Measurements from ENCODE around the gene F12. TPM values are rescaled to one million over a fixed set of nuclear protein-coding genes. Genes with fewer than 3 reads are reported as not detected.

The F12 gene
- total RNA-seq, 1 donor from 2014 or later = 4.0 TPM

- DNase-seq (ENCODE audit: low read depth) = no peak
- peaks cover 6% of the 10 kb centered on the region for H3K36me3 ChIP-seq (ENCODE audit: control insufficient read depth, insufficient read depth, low read length)
- TF ChIP-seq CTCF (IDR thresholded peaks at IDR 0.05; ENCODE audit: insufficient read depth, low read length, poor library complexity, severe bottlenecking) = no peak
- H3K27me3 ChIP-seq (ENCODE audit: control insufficient read depth, insufficient read depth, low read length) = no peaks in the 10 kb centered on the region
- H3K4me3 ChIP-seq (ENCODE audit: low read depth, low read length) = no peak overlapping the region
These were observed 20.1 kb upstream of the F12 start for GRCh38 chr5:177429248-177430040.

GRCh38 chr5:177428574-177429217, 19.3 kb upstream of the F12 start:
- DNase-seq (ENCODE audit: low read depth) = no peak
- H3K36me3 ChIP-seq (ENCODE audit: control insufficient read depth, insufficient read depth, low read length) = peaks cover 6% of the 10 kb centered on the region
- TF ChIP-seq CTCF (IDR thresholded peaks at IDR 0.05; ENCODE audit: insufficient read depth, low read length, poor library complexity, severe bottlenecking) = no peak
- H3K27me3 ChIP-seq (ENCODE audit: control insufficient read depth, insufficient read depth, low read length) = no peaks in the 10 kb centered on the region
- no peak overlapping the region for H3K4me3 ChIP-seq (ENCODE audit: low read depth, low read length)

GRCh38 chr5:177427919-177428573, 18.7 kb upstream of the F12 start:
- Histone ChIP-seq H3K4me3 (ENCODE audit: low read depth, low read length) (no peak overlapping the region), H3K36me3 (ENCODE audit: control insufficient read depth, insufficient read depth, low read length) (peaks cover 6% of the 10 kb centered on the region), H3K27me3 (ENCODE audit: control insufficient read depth, insufficient read depth, low read length) (no peaks in the 10 kb centered on the region)
- TF ChIP-seq CTCF (IDR thresholded peaks at IDR 0.05; ENCODE audit: insufficient read depth, low read length, poor library complexity, severe bottlenecking) = no peak
- DNase-seq (ENCODE audit: low read depth) = no peak

- Histone ChIP-seq H3K36me3 (ENCODE audit: control insufficient read depth, insufficient read depth, low read length) (peaks cover 3% of the 10 kb centered on the region), H3K4me3 (ENCODE audit: low read depth, low read length) (peak overlapping the region; percentile 73), H3K27me3 (ENCODE audit: control insufficient read depth, insufficient read depth, low read length) (no peaks in the 10 kb centered on the region)
- no peak for TF ChIP-seq CTCF (IDR thresholded peaks at IDR 0.05; ENCODE audit: insufficient read depth, low read length, poor library complexity, severe bottlenecking)
- DNase-seq (ENCODE audit: low read depth) = no peak
These were observed 18.0 kb upstream of the F12 start for GRCh38 chr5:177427211-177427822.

GRCh38 chr5:177426566-177427210, 17.3 kb upstream of the F12 start, which contains the start of gene GRK6:
TSS of gene GRK6 (plus strand) at chr5:177426676. CDS start at chr5:177426846, 170 bp downstream.
- no peak for TF ChIP-seq CTCF (IDR thresholded peaks at IDR 0.05; ENCODE audit: insufficient read depth, low read length, poor library complexity, severe bottlenecking)
- Histone ChIP-seq H3K4me3 (ENCODE audit: low read depth, low read length) (peak within 1 kb of the TSS; percentile 73), H3K27me3 (ENCODE audit: control insufficient read depth, insufficient read depth, low read length) (no peaks in the 10 kb centered on the region), H3K36me3 (ENCODE audit: control insufficient read depth, insufficient read depth, low read length) (peaks cover 2% of the 10 kb centered on the region)
- DNase-seq (ENCODE audit: low read depth) = no peak
